ENCODE results near the gene DZIP3. TPM values are rescaled to one million over a fixed set of nuclear protein-coding genes. Genes with fewer than 3 reads are reported as not detected.

The DZIP3 gene
- total RNA-seq (10 to 100 TPM in 8 of 9 donors, 1 to 10 TPM in 1; 8.6 to 24.9 (median 20.9) TPM), polyA plus RNA-seq (1 to 10 TPM; 3.8 to 5.2 TPM)
- long read RNA-seq, donor 1, full-length matches to known transcripts = 11 of 38 reads
- long read RNA-seq, donor 1, partial matches to known transcripts = 21 of 38 reads
- long read RNA-seq, donor 1, other reads (novel, unspliced or antisense) = 6 of 38 reads
- long read RNA-seq, donor 2, transcript DZIP3-203 (16 exons, 2,076 nt) = major isoform, 6 of 48 reads
- long read RNA-seq, donor 2, partial matches to known transcripts = 29 of 48 reads
- long read RNA-seq, donor 2, other reads (novel, unspliced or antisense) = 13 of 48 reads
- long read RNA-seq, donor 3, partial matches to known transcripts = 8 of 14 reads
- long read RNA-seq, donor 3, other reads (novel, unspliced or antisense) = 2 of 14 reads

GRCh38 chr3:108589081-108589997 lies at the start of gene DZIP3, which contains the start of gene CIP2A:
Gene DZIP3, plus strand, starts transcription at chr3:108589722. Its CDS starts 15,685 bp downstream, at chr3:108605407.
Gene CIP2A, minus strand, starts transcription at chr3:108589438. Its CDS starts 63 bp downstream, at chr3:108589375.
- intact Hi-C loops (cut with DNase I) = loop anchor here in 2 of 10 donors (10.0 kb wide), 1 partner anchor 365 kb away; the partner anchor contains the start of gene IFT57 (in 2 of the 2)
- Histone ChIP-seq H3K4me1 (peaks cover 0 to 30% (median 10%) of the 10 kb centered on the region in 12 donors), H3K36me3 (peaks cover 0 to 6% (median 0%) of the 10 kb centered on the region in 9 donors), H3K9me3 (no peaks in the 10 kb centered on the region), H3K27me3 (no peaks in the 10 kb centered on the region), H3K27ac (peak within 1 kb of the TSS; percentile 84 to 95 (median 90)), H3K4me3 (peak within 1 kb of the TSS; percentile 62 to 90 (median 76))
- WGBS, 4 donors = 0 to 1% (median 1%) methylated on average over 37 to 59 of the region's 59 CpGs
- ATAC-seq (peak; percentile 98 to 99 (median 98)), DNase-seq (peak; percentile 86 to 91 (median 89))
- no peak for TF ChIP-seq CTCF (IDR thresholded peaks at IDR 0.05)
- TF ChIP-seq POLR2A (IDR thresholded peaks at IDR 0.05) = peak in 1 of 2 donors; percentile 72

- intact Hi-C loops (cut with DNase I) = loop anchor here in 2 of 10 donors (2.0 to 10.0 kb wide), 2 partner anchors 55 to 611 kb away; no protein-coding TSS in a partner anchor
- Histone ChIP-seq H3K27ac (peak overlapping the region in 3 of 12 donors; percentile 9 to 52 (median 47)), H3K27me3 (no peaks in the 10 kb centered on the region), H3K4me1 (peaks cover 0 to 15% (median 0%) of the 10 kb centered on the region in 12 donors), H3K4me3 (peak overlapping the region in 9 of 12 donors; percentile 17 to 45 (median 28)), H3K9me3 (no peaks in the 10 kb centered on the region), H3K36me3 (peaks cover 0 to 6% (median 0%) of the 10 kb centered on the region in 9 donors)
- 64 to 83% (median 66%) methylated on average over 1 of the region's 1 CpG for WGBS, 4 donors
- no peak for DNase-seq
- ATAC-seq = no peak
- TF ChIP-seq CTCF (IDR thresholded peaks at IDR 0.05) (no peak), POLR2A (IDR thresholded peaks at IDR 0.05) (no peak)
Observed at GRCh38 chr3:108546247-108546646, 43.3 kb upstream of the DZIP3 start.

- WGBS, 4 donors = 60 to 78% (median 74%) methylated on average over 3 of the region's 3 CpGs
- intact Hi-C loops (cut with DNase I) = loop anchor here in 2 of 10 donors (2.0 to 10.0 kb wide), 2 partner anchors 56 to 612 kb away; no protein-coding TSS in a partner anchor
- no peaks in the 10 kb centered on the region for H3K27me3 ChIP-seq
- DNase-seq (no peak), ATAC-seq (no peak)
- no peaks in the 10 kb centered on the region for H3K9me3 ChIP-seq
- peaks cover 0 to 6% (median 0%) of the 10 kb centered on the region in 9 donors for H3K36me3 ChIP-seq
- peak overlapping the region in 9 of 12 donors; percentile 17 to 45 (median 28) for H3K4me3 ChIP-seq
- TF ChIP-seq POLR2A (IDR thresholded peaks at IDR 0.05) = no peak
- peak overlapping the region in 3 of 12 donors; percentile 9 to 52 (median 47) for H3K27ac ChIP-seq
- peaks cover 0 to 15% (median 0%) of the 10 kb centered on the region in 12 donors for H3K4me1 ChIP-seq
Observed at GRCh38 chr3:108546692-108547091, 42.8 kb upstream of the DZIP3 start.

GRCh38 chr3:108548304-108548703 lies 41.2 kb upstream of the DZIP3 start:
- ATAC-seq (no peak), DNase-seq (no peak)
- Histone ChIP-seq H3K36me3 (peaks cover 0 to 7% (median 0%) of the 10 kb centered on the region in 9 donors), H3K9me3 (no peaks in the 10 kb centered on the region), H3K4me3 (no peak overlapping the region), H3K27ac (no peak overlapping the region), H3K27me3 (no peaks in the 10 kb centered on the region), H3K4me1 (peaks cover 0 to 15% (median 0%) of the 10 kb centered on the region in 12 donors)
- WGBS, 4 donors = 73 to 89% (median 84%) methylated on average over 1 of the region's 1 CpG
- TF ChIP-seq POLR2A (IDR thresholded peaks at IDR 0.05) (no peak), CTCF (IDR thresholded peaks at IDR 0.05) (no peak)
- intact Hi-C loops (cut with DNase I) = loop anchor here in 1 of 10 donors (10.0 kb wide), 1 partner anchor 614 kb away; no protein-coding TSS in a partner anchor

All from heart left ventricle (tissue), 16 donors.